Breast epithelium (tissue), 4 donors: ENCODE data around the gene SLC46A2. TPM values are rescaled to one million over a fixed set of nuclear protein-coding genes. Genes with fewer than 3 reads are reported as not detected.

Experiments
- DNase-seq, 2 donors: peaks; one replicate each; pipeline ENCODE4 v3.0.0-alpha.2; 2019; ENCODE audit warnings: low spot score in 2 of 2
- H3K27ac ChIP-seq, 2 donors: fragments of 200-600 bp; sonication (generic) in 1 of 2; one replicate each; pipeline ENCODE4 v1.5.1; 2016 to 2019; ENCODE audit warnings: mild to moderate bottlenecking in 1 of 2
- H3K27me3 ChIP-seq, 2 donors: fragments of 200-600 bp; sonication (generic) in 1 of 2; one replicate each; pipeline versions ENCODE4 v1.5.1 to v1.6.0; 2017 to 2019; ENCODE audit warnings: control low read depth in 1 of 2, mild to moderate bottlenecking in 1 of 2
- H3K36me3 ChIP-seq: fragments of 200-600 bp; one replicate; pipeline ENCODE4 v1.5.1; 2019
- H3K4me1 ChIP-seq, 2 donors: fragments of 200-600 bp; sonication (generic); one replicate each; pipeline ENCODE4 v1.5.1; 2016 to 2019; ENCODE audit warnings: control low read depth in 1 of 2
- H3K4me3 ChIP-seq, 3 donors: fragments of 200-600 bp; sonication (generic); 1 replicate in 2 of 3; 2 replicates in 1 of 3; pipeline ENCODE4 v1.5.1; 2016 to 2019; ENCODE audit warnings: mild to moderate bottlenecking in 3 of 3, moderate library complexity in 2 of 3
- H3K9me3 ChIP-seq, 2 donors: fragments of 200-600 bp; sonication (generic) in 1 of 2; one replicate each; pipeline ENCODE4 v1.5.1; 2016 to 2019; ENCODE audit warnings: control low read depth in 1 of 2
- POLR2A ChIP-seq: fragments of 450-650 bp; IDR thresholded peaks from one replicate; pipeline ENCODE4 v1.6.1; 2016; ENCODE audit warnings: antibody characterized with exemption, mild to moderate bottlenecking, moderate library complexity
- POLR2AphosphoS5 ChIP-seq, 3 donors: sonication (generic); formaldehyde crosslinking; IDR thresholded peaks; one replicate each; pipeline ENCODE4 v1.6.1; 2017; ENCODE audit warnings: antibody characterized with exemption in 3 of 3
- intact Hi-C: fragments of 100-400 bp; cut with DNase I; formaldehyde crosslinking; loops from one replicate; pipeline ENCODE4 v1.15.1; 2023; ENCODE audit warnings: low total_unique reads
- total RNA-seq, 3 donors: library from RNA; depleted of rRNA; stranded (reverse); fragments of >200 nt; gene quantifications; one replicate each; pipeline ENCODE4 v1.1.0, GENCODE V29; 2016
- TF ChIP-seq, protein P1 (sequence below), 3 donors: fragments of 450-650 bp; IDR thresholded peaks; one replicate each; pipeline ENCODE4 v1.5.1; 2016 to 2017; ENCODE audit warnings: antibody characterized with exemption in 3 of 3, mild to moderate bottlenecking in 3 of 3, moderate library complexity in 3 of 3

Gene SLC46A2
- total RNA-seq, 3 donors from 2014 or later = 0.16 to 0.66 TPM; not detected in 1

DNA sequence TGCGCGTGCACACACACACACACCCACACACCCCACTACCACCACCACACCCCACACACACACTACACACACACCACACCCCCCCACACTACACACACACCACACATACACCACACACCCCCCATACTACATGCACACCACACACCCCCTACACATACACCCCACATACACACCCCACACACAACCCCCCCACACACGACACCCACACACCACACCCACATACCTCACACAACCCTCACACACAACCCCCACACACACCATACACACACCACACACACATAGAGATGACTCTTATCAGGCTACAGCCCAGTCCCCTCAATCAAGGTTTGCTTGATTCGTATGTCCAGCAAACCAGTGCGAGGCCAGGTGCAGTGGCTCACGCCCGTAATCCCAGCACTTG, 25.7 kb downstream of the SLC46A2 start:
- Histone ChIP-seq H3K4me3 (no peak overlapping the region), H3K27ac (no peak overlapping the region), H3K36me3 (no peaks in the 10 kb centered on the region), H3K4me1 (no peaks in the 10 kb centered on the region), H3K9me3 (no peaks in the 10 kb centered on the region), H3K27me3 (no peaks in the 10 kb centered on the region)
- intact Hi-C loops = no loop called here
- DNase-seq = no peak
- TF ChIP-seq, protein P1, sequence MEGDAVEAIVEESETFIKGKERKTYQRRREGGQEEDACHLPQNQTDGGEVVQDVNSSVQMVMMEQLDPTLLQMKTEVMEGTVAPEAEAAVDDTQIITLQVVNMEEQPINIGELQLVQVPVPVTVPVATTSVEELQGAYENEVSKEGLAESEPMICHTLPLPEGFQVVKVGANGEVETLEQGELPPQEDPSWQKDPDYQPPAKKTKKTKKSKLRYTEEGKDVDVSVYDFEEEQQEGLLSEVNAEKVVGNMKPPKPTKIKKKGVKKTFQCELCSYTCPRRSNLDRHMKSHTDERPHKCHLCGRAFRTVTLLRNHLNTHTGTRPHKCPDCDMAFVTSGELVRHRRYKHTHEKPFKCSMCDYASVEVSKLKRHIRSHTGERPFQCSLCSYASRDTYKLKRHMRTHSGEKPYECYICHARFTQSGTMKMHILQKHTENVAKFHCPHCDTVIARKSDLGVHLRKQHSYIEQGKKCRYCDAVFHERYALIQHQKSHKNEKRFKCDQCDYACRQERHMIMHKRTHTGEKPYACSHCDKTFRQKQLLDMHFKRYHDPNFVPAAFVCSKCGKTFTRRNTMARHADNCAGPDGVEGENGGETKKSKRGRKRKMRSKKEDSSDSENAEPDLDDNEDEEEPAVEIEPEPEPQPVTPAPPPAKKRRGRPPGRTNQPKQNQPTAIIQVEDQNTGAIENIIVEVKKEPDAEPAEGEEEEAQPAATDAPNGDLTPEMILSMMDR (IDR thresholded peaks at IDR 0.05) = no peak
- no peak for TF ChIP-seq POLR2AphosphoS5 (IDR thresholded peaks at IDR 0.05)
- TF ChIP-seq POLR2A = no peak

DNA sequence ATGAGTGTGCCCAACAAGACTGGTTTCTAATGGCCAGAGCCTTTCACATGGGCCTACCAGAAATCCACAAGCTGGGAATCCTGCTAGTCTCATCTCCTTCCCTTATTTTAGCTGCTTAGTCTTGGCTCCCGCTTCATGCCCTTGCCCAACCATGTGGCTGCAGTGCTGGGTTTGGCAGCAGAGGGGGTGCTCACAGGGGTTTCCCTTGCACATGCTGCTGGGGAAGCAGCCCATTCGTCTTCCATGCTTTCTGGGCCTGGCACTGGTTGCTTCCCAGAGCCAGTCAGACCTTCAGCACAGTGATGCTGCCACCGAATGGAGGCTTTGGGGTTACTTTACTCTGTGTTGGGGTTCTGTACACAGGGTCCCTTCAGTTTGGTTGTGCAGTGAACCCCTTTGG, 26.3 kb downstream of the SLC46A2 start:
- TF ChIP-seq, protein P1 (IDR thresholded peaks at IDR 0.05) = no peak
- TF ChIP-seq POLR2A (no peak), POLR2AphosphoS5 (IDR thresholded peaks at IDR 0.05) (no peak)
- intact Hi-C loops = no loop called here
- Histone ChIP-seq H3K4me3 (no peak overlapping the region), H3K4me1 (no peaks in the 10 kb centered on the region), H3K27ac (no peak overlapping the region), H3K36me3 (no peaks in the 10 kb centered on the region), H3K9me3 (no peaks in the 10 kb centered on the region), H3K27me3 (no peaks in the 10 kb centered on the region)
- DNase-seq = no peak

DNA sequence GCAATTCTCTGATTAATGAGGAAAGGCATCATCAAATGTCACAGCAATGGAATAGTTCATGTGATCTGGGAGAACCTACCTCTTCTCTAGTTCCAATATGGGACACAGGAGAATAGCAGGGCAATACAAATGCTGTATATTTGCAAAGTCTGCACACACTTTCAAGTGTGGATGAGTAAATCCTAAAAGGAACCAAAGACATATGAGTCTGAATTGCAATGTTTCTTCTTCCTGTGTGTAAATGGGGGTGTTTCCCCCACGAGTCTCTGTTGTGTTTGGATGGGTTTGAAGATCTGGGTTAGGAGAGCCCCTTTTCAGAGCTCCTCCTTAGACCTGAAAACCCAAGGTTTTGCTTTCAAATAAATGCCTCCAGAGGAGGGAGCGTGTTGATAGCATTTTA, 26.9 kb downstream of the SLC46A2 start:
- Histone ChIP-seq H3K36me3 (no peaks in the 10 kb centered on the region), H3K4me3 (no peak overlapping the region), H3K4me1 (no peaks in the 10 kb centered on the region), H3K27me3 (no peaks in the 10 kb centered on the region), H3K27ac (no peak overlapping the region), H3K9me3 (no peaks in the 10 kb centered on the region)
- TF ChIP-seq POLR2AphosphoS5 (IDR thresholded peaks at IDR 0.05) (no peak), POLR2A (no peak)
- TF ChIP-seq, protein P1 (IDR thresholded peaks at IDR 0.05) = no peak
- intact Hi-C loops = no loop called here
- no peak for DNase-seq

DNA sequence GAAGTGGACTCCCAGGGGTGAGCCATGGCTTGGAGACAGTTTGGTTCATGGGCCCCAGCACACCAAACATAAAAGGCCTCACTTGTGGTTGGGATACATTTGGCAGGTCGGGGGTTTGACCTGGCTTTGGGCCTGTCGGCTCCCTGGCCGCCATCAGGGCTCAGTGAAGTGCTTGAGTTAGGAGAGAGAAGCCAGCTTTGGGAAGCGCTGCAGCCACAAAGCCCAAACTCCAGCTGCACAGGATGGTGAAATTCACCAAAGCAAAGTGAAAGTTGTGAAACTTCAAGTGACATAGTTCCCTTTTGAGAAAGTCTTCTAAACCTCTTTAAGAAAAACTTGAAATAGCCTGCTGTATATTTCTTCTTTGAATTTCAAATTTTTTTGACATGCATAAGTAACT, 27.5 kb downstream of the SLC46A2 start:
- H3K27me3 ChIP-seq = no peaks in the 10 kb centered on the region
- TF ChIP-seq, protein P1 (IDR thresholded peaks at IDR 0.05) = no peak
- TF ChIP-seq POLR2A (no peak), POLR2AphosphoS5 (IDR thresholded peaks at IDR 0.05) (no peak)
- H3K36me3 ChIP-seq = no peaks in the 10 kb centered on the region
- H3K27ac ChIP-seq = peak overlapping the region in 1 of 2 donors; percentile 16
- intact Hi-C loops = no loop called here
- no peak for DNase-seq
- no peak overlapping the region for H3K4me3 ChIP-seq
- H3K4me1 ChIP-seq = no peaks in the 10 kb centered on the region
- no peaks in the 10 kb centered on the region for H3K9me3 ChIP-seq

DNA sequence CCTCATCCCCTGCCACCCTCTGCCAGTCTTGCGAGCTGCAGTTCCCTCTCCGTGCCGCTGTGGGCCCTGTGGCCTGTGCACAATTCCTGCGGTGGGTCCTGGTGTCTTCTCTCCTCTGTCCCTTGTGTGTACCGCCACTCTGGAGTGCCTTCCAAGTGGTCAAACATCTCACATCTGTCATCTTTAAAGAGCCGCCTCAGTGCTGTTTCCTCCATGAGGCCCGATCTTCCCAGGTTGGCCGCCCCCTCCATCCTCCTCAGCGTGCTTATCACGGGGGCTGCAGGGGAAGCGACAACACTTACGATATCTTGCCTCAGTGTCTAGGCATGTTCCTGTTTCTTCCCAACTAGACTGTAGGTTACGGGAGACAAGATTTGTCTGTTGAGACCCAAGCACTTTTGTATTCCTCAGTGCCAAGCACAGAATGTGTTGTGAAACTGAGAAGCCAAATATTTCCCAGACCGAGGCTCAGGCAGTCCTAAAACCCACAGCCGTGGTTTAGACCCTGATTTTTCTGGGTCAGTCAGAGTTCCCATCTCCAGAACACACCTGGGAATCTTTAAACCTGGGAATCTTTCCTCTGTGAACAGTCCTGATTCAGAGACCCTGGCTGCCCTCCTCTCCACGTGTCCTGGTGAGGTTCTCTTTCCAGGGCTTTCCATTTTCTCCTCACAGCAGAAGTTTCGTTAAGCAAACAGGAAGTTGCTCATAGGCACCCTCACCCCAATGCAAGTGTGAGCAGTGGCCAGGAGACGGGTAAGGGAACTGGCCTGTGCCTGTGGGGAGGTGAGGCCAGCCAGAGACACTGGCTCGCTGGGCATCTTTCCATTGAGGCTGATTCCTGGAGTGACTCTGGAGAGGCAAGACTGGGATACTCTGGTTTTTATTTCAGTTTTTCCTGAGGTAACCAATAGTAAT, 28.8 kb downstream of the SLC46A2 start:
- no peaks in the 10 kb centered on the region for H3K9me3 ChIP-seq
- H3K27me3 ChIP-seq = no peaks in the 10 kb centered on the region
- intact Hi-C loops = no loop called here
- H3K4me3 ChIP-seq = no peak overlapping the region
- H3K36me3 ChIP-seq = no peaks in the 10 kb centered on the region
- H3K27ac ChIP-seq = peak overlapping the region in 1 of 2 donors; percentile 68
- H3K4me1 ChIP-seq = no peaks in the 10 kb centered on the region
- no peak for DNase-seq
- TF ChIP-seq POLR2A (no peak), POLR2AphosphoS5 (IDR thresholded peaks at IDR 0.05) (no peak)
- TF ChIP-seq, protein P1 (IDR thresholded peaks at IDR 0.05) = no peak
